Stromal cell of bone marrow (primary cell): Measurements from ENCODE around the gene PLXND1.
"Not testable (repeated sequence)": the region's sequence is repeated elsewhere in the genome, so short reads cannot be mapped to it uniquely, and the experiment has no call there.

Experiments used
- DNase-seq: peaks from one replicate; pipeline ENCODE4 v3.0.0-alpha.2; 2012; ENCODE audit warnings: low read depth

Gene PLXND1, protein sequence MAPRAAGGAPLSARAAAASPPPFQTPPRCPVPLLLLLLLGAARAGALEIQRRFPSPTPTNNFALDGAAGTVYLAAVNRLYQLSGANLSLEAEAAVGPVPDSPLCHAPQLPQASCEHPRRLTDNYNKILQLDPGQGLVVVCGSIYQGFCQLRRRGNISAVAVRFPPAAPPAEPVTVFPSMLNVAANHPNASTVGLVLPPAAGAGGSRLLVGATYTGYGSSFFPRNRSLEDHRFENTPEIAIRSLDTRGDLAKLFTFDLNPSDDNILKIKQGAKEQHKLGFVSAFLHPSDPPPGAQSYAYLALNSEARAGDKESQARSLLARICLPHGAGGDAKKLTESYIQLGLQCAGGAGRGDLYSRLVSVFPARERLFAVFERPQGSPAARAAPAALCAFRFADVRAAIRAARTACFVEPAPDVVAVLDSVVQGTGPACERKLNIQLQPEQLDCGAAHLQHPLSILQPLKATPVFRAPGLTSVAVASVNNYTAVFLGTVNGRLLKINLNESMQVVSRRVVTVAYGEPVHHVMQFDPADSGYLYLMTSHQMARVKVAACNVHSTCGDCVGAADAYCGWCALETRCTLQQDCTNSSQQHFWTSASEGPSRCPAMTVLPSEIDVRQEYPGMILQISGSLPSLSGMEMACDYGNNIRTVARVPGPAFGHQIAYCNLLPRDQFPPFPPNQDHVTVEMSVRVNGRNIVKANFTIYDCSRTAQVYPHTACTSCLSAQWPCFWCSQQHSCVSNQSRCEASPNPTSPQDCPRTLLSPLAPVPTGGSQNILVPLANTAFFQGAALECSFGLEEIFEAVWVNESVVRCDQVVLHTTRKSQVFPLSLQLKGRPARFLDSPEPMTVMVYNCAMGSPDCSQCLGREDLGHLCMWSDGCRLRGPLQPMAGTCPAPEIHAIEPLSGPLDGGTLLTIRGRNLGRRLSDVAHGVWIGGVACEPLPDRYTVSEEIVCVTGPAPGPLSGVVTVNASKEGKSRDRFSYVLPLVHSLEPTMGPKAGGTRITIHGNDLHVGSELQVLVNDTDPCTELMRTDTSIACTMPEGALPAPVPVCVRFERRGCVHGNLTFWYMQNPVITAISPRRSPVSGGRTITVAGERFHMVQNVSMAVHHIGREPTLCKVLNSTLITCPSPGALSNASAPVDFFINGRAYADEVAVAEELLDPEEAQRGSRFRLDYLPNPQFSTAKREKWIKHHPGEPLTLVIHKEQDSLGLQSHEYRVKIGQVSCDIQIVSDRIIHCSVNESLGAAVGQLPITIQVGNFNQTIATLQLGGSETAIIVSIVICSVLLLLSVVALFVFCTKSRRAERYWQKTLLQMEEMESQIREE (N-terminal part only)

DNA sequence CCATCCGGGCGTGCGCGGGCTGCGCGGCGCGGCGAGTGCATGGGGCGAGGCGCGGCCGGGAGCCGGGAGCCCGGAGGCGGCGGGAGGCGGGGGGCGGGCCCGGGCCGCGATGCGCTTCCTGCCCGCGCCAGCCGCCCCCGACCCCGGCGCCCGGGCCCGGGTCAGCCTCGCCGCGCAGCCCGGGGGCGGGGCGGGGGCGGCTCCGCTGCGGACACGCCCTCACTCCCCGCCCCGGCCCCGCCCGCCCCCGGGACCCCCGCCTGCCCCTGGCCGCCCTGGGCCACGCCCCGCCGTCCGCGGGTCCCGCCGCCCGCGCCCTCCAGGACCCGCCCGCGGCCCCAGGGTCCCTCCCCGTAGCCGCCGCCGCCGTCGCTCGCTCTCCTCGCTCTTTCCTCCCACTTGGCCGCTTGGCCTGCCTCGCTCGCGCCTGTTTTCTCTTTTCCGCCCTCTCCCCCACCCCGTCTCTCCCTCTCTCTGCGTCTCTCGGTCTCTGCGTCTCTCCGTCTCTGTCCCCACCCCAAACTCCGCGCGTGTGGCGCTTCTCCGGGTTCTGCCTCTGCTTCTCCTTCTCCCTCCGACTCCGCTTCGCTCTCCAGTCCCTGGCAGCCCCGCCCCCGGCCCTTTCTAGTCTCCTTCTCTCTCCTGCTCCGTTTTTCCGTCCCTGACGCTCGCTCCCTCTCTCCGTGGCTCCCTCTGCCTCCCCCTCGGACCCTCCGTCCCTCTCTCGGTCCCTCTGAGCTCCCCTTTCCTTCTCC, at the start of gene PLXND1:
TSS of gene PLXND1 (minus strand) at position 41 of the 755 bp plus-strand sequence. CDS start at position 4, 37 bp downstream.
- no peak for DNase-seq

DNA sequence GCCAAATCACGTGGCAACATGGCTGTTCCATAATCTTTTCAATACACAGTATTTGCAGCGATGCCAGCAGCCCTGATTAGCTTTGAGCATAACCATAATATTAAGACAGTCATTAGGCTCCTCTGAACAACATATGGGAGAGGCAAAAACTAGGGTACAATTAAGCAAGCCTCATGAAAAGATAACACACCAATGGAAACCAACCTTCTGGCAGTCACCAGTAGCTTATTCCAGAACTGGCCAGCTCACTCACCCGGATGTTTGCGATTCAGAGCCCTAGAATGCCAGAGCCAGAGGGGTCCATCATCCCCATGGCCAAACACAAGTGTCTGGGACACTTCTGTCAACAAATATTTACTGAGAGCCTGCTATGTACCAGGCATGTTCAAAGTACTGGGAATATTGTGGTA, 48.8 kb upstream of the PLXND1 start:
- DNase-seq = no peak

DNA sequence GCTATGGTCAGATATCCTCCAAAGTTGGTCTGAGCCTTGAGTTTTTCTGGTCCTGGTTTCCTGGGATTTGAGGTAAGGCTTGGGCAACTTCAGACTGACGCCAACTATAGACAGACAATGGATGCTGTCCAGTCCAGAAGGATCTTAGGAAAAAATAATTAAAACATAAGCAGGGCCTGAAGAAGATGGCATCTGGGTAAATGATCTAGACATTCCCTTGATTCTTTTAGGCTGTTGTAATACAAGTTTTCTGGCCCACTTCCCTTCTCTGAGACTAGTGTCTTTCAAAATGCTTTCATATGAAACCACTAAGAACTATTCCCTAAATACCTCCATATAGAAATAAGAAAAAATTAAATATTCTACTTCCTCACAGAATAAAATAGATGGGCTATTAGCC, 47.7 kb upstream of the PLXND1 start:
- no peak for DNase-seq

DNA sequence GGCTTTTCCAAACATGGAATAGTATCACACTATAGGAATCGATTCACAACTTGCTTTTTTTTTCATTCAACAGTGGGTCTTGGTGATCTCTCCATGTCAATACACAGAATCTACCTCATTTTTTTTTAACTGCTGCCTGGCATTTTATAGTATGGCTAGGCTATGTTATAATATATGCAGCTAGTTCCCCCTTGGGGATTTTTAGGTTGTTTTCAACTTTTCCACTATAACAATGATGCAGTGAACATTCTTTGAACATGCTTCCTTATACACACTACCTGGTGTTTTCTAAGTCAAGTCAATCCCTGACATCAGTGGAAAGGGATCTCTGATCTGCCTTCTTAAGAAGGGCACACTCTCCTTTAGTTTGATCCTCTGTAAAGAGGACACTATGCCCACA, 46.5 kb upstream of the PLXND1 start:
- no peak for DNase-seq

DNA sequence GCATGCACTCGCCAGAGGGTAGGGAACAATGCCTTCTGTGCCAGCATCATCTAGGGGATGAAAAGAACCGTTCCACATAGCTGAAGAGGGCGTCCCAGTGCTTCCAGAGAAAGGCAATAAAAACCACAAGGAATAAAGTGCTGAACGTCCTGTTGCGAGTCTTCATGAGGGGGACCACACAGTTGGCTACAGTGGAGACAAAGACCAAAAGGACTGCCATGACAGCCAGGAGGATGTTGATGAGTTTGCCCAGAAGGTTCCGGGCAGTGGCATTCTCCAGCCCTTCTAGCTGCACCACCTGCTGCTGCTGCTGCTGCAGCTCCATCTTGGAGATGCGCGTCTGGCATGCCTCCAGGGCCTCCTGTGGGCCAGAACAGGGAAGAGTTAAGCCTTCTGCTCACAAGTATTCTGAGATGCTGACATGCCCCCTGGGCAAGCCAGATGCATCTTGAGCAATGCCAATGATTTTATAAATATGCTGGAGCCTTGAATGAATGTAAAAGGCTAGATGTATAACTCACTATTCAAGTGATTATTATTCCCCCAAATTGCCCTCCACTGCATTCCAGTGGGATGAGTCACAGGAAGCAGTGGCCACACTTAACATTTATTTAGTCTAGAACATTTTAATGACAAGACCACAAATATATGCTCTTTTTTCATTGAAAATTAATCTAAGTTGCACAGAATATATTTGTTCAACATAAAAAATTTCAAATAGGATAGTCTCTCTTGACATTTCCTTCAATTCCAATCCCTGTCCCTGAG, 45.1 kb upstream of the PLXND1 start:
- DNase-seq = no peak

DNA sequence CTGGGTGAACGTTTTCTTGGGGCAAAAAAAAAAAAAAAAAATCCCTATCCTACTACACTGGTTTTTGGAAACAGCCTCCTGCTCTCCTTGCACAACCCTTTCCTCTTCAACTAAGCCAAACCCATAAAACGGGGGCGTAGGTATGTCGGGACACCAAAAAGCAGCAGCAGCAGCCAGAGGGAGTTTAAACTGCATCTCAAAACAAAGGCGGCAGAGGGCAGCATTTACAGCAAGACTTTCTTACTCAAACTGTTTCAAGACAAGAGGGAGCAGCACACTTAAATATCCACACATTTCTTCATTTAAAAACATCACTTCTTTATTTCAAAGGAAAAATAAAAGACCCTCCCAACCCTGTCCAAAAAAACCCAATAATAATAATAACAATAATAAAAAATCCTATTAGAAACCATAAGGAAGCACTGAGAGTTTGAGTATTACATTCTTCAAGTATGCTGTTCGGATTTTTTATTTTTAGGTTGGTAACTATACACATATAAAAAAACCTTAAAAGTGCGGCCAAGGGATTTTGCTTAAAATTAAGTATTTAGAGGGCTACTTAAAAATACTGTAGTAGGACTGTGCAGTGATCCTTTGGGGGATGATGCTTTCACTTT, 43.9 kb upstream of the PLXND1 start:
- peak; percentile 77 for DNase-seq

DNA sequence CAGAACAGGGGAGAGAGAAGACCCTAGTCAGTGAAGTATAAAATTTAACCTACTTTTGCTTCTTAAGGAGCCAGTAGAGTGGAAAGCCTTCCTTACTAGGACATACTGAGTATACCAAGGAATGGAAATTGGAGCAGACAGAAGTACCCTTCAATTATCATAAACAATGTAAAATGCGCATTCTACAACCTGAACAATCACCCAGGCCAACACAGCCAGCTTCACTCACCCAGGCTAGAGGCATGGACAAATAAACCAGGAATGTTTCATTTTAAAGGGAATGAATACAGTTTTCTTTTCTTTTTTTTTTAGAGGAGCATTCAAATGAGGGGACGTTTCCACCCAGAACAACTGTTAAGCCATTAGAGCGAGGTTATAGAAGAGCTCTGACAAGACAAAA, 41.9 kb upstream of the PLXND1 start:
- no peak for DNase-seq

DNA sequence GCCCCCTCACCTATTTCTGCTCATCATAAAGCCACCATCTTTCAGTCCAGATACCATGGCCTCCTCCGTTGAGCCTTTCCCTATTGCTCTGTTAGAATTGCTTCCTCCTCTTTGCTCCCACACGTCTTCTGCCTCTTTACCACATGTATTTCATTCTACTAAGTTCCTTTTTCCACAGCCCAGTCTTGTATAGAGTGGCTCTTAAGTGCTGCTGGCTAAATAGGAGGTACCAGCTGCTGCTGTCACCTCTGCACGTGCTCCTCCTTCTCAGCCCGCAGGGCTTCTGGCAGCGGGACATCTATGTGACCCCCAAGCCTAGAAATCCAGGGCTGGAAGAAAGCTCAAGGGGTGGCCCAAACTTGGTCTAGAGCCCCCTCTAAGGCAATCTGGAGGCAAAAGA, 38.8 kb upstream of the PLXND1 start:
- DNase-seq = no peak

DNA sequence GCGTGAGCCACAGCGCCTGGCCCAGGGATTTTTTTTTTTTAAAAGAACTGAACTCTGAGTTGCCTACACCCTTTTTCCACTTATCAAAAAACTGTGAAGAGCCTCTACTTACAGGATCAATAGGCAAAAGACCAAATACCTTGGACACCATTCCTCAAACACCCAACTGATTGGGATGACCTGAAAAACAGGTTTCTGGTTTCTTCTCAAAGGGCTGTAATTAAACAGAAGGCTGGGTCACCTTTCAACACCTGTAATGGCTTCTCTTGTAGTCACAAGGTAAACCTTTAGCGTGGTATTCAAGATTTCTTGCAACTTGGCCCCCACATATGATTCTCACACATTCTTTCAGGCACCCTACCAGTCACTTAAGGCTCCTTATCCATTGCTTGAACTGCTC, 38.4 kb upstream of the PLXND1 start:
- DNase-seq = no peak

DNA sequence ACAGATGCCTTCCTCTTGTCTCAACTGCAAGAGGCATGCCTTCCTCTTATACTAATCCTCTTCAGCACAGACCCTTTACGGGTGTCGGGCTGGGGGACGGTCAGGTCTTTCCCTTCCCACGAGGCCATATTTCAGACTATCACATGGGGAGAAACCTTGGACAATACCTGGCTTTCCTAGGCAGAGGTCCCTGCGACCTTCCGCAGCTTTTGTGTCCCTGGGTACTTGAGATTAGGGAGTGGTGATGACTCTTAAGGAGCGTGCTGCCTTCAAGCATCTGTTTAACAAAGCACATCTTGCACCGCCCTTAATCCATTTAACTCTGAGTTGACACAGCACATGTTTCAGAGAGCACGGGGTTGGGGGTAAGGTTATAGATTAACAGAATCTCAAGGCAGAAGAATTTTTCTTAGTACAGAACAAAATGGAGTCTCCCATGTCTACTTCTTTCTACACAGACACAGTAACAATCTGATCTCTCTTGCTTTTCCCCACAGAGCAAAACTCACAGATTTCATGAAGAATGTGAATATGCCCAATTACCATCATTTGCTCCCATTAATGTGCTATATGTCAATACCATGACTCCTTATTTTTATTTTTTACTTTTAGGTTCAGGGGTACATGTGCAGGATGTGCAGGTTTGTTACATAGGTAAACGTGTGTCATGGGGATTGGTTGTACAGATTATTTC, 35.2 kb upstream of the PLXND1 start:
- not testable (repeated sequence) for DNase-seq

DNA sequence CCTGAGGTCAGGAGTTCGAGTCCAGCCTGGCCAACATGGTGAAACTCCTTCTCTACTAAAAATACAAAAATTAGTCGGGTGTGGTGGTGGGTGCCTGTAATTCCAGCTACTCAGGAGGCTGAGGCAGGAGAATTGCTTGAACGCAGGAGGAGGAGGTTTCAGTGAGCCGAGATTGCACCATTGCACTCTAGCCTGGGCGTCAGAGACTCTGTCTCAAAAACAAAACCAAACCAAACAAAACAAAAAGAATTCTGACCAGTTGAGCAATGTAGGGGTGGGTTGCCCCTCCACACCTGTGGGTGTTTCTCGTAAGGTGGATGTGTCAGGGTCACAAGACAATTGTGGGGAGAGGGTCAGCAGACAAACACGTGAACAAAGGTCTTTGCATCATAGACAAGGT, 34.5 kb upstream of the PLXND1 start:
- DNase-seq = not testable (repeated sequence)

DNA sequence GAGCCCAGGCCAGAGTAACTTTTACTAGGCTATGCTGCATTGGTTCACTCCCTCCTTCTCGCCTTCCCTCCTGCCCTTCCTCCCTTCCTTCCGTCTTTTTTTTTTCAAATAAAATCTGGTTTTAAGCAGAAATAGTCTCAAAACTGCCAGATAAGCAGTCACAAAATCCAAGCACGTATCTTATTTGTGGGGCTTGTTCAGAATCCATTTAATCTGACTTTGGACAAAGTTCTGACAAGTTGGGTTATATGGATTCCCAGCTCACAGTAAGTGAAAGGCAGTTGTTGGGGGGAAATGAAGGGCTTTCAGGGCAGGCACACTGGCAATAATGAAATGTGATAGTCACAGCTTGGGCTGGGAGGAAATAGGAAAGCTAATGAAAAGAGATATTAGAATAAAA, 32.0 kb upstream of the PLXND1 start:
- no peak for DNase-seq

DNA sequence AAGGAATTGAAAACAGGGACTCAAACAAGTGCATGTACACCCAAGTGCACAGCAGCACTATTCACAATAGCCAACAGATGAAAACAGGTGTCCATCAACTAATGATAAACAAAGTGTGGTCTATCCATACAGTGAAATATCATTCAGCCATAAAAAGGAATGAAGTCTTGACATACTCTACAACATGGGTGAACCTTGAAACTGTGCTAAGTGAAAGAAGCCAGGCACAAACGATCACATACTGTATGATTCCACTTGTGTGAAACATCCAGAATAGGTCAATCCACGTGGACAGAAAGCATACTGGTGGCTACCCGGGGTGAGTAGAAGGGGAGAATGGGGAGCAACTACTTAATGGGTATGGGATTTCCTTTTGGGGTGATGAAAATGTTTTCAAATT, 29.6 kb upstream of the PLXND1 start:
- no peak for DNase-seq

DNA sequence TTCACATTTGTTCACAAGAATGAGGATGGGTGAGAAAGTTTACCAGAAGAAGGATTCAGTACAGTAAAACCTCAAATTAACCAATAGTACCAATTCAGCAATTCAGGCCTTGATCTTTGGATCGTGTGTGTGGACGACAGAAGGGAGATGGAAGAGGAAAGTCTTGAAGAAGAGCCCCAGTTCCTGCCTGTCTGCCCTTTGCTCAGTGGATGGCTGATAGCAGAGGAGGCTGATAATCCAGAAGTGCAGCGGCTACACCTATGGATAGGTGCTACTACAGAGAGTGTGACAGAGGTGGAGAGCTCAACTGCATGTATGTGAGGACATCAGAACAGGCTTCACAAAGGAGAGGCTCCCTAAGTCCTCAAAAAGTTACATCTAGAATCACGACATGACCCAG, 29.2 kb upstream of the PLXND1 start:
- DNase-seq = no peak

DNA sequence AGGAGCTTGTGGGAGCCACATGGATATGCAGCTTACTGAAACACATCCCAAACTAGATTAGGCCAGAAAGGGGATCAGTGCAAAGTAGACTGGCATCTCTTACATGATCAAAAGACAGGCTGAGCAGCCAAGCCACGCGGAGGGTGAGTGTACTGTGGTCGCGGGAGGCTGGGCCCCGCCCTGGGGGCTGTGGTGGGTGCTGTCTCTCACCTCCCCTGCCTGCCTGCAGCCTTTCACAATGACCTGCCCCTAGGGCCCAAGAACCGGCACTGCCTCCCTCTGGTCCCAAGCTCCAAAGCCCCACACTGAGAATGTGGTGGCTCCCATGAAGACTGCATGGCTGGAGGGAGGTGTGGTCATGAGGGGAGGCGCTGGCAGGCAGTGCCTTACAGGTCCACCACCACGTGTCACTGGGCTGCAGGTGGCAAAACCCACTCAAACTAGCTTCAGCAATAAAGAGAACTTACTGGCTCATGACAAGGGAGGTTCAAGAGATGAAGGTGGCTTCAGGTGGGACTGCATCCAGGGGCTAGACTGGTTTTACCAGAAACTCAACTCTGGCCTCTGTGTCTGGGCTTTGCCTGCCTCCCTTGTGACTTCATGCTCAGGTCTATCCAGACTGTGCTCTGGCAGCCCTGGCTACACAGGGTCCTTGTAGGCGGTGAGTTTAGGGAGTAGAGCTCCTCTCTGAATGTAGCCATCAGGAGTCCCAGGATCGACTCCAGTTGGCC, 27.4 kb upstream of the PLXND1 start:
- no peak for DNase-seq

DNA sequence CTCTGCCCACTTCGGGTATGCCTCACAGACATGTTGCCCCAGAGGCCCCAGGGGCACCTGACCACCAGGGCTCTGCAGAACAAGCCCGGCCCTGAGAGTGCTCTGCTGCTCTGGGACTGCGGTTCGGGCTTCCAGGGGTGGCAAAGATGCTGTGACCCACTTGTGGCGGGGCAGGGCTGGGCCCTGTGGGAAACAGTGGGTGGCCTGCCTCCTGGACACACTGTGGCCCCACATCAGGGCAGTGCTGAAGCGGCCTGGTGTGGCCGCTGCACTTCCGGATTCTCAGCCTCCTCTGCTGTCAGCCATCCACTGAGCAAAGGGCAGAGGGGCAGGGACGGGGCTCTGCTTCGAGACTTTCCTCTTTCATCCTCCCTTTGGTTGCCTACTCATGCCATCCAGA, 26.5 kb upstream of the PLXND1 start:
- DNase-seq = no peak

DNA sequence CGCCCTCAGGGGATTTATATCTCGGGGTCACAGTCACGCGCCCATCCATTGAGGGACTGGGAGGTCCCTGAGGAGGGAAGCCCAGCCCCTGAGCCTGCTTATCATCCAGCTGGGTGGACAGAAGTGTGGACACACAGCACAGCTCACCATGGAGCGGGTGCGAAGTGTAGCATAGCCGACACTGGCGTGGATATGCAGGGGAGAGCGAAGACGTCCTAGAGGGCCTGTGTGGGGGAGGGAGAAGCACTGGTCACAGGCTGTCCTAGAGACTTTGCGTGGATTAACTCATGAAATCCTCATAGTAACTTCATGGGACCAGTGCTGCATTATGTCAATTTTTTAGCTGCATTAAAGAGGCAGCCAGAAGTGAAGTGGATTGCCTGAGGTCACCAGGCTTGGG, 26.1 kb upstream of the PLXND1 start:
- no peak for DNase-seq

DNA sequence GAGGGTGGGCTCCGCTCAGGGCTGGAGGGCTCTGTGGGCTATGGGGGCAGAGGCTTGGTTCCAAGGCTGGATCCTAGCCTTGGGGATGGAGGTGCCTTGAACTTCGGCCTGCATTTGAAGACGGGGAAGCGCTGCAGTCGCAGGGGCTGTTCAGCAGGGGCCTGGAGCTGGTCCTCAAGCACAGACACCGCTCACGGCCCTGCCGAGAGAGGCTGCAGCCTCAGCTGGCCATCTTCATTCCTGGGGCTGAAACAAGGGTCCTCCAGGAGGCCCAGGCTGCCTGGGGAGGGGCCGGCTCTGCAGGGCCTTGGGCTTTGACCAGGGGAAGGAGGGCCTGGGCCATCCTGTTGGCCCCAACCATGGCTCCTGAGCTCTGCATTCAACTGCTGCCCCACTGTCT, 25.6 kb upstream of the PLXND1 start:
- no peak for DNase-seq

DNA sequence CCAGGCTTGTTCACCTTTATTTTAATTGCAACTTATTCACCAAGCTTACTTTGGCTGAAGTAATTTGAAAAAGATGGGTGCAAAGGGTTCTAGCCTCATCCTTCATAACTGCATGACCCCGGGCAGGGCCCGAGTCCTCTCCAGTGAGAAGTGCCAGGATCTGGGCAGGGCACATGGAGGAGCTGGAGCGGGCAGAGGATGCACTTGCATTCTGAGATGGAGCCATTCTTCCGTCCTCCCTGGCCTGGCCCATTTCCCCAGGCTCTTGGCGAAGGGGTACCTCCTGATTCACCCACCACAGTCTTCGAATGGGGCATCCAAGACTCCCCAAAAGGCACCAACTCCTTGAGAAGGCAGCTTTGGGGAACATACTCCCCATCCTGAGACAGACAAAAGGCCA, 22.5 kb upstream of the PLXND1 start:
- DNase-seq = no peak
